Stimulated activated CD4-positive, alpha-beta T cell treated with anti-CD3 and anti-CD28 coated beads, Interleukin-2, amount 100 ng/mL, for 24 hours (primary cell): ENCODE data around the gene MAGI2.
"Not testable (repeated sequence)": the region's sequence is repeated elsewhere in the genome, so short reads cannot be mapped to it uniquely, and the experiment has no call there.

Experiments
- DNase-seq, 2 donors: peaks; one replicate each; pipeline ENCODE4 v3.0.0-alpha.2; 2020

Gene MAGI2

GRCh38 chr7:78323118-78323517 is 1130.3 kb downstream of the MAGI2 start:
- DNase-seq = no peak

GRCh38 chr7:78322231-78322630 is 1131.2 kb downstream of the MAGI2 start:
- not testable (repeated sequence) for DNase-seq

- DNase-seq = no peak
Observed at GRCh38 chr7:78317371-78317770, 1136.1 kb downstream of the MAGI2 start.

GRCh38 chr7:78316110-78316509 is 1137.4 kb downstream of the MAGI2 start:
- DNase-seq = no peak

- DNase-seq = no peak
Observed at GRCh38 chr7:78315119-78315518, 1138.3 kb downstream of the MAGI2 start.

GRCh38 chr7:78311181-78311580 is 1142.3 kb downstream of the MAGI2 start:
- no peak for DNase-seq

GRCh38 chr7:78307892-78308291 is 1145.6 kb downstream of the MAGI2 start:
- no peak for DNase-seq

- no peak for DNase-seq
Observed at GRCh38 chr7:78306634-78307033, 1146.8 kb downstream of the MAGI2 start.

GRCh38 chr7:78301407-78301806 is 1152.1 kb downstream of the MAGI2 start:
- no peak for DNase-seq

- DNase-seq = no peak
Observed at GRCh38 chr7:78299088-78299487, 1154.4 kb downstream of the MAGI2 start.

- DNase-seq = no peak
Observed at GRCh38 chr7:78296644-78297371, 1156.7 kb downstream of the MAGI2 start.

- DNase-seq = no peak
Observed at GRCh38 chr7:78296046-78296597, 1157.3 kb downstream of the MAGI2 start.

- not testable (repeated sequence) for DNase-seq
Observed at GRCh38 chr7:78289471-78289870, 1164.0 kb downstream of the MAGI2 start.

- DNase-seq = no peak
Observed at GRCh38 chr7:78284945-78285344, 1168.5 kb downstream of the MAGI2 start.

GRCh38 chr7:78280276-78280675 is 1173.2 kb downstream of the MAGI2 start:
- no peak for DNase-seq

- DNase-seq = no peak
Observed at GRCh38 chr7:78279457-78279856, 1174.0 kb downstream of the MAGI2 start.

- DNase-seq = no peak
Observed at GRCh38 chr7:78279032-78279431, 1174.4 kb downstream of the MAGI2 start.

- no peak for DNase-seq
Observed at GRCh38 chr7:78267141-78267540, 1186.3 kb downstream of the MAGI2 start.

- no peak for DNase-seq
Observed at GRCh38 chr7:78265486-78265885, 1188.0 kb downstream of the MAGI2 start.

GRCh38 chr7:78265071-78265470 is 1188.4 kb downstream of the MAGI2 start:
- no peak for DNase-seq

GRCh38 chr7:78264105-78264504 is 1189.4 kb downstream of the MAGI2 start:
- DNase-seq = no peak

- DNase-seq = no peak
Observed at GRCh38 chr7:78261739-78262138, 1191.7 kb downstream of the MAGI2 start.

GRCh38 chr7:78261302-78261701 is 1192.2 kb downstream of the MAGI2 start:
- no peak for DNase-seq

GRCh38 chr7:78260826-78261225 is 1192.6 kb downstream of the MAGI2 start:
- DNase-seq = no peak

GRCh38 chr7:78254726-78255055 is 1198.8 kb downstream of the MAGI2 start:
- DNase-seq = no peak
